Measurements from ENCODE around the gene PRICKLE3.
A peak's percentile ranks its signal among the peaks of the same experiment; 100 is the strongest.

Gene PRICKLE3

DNA sequence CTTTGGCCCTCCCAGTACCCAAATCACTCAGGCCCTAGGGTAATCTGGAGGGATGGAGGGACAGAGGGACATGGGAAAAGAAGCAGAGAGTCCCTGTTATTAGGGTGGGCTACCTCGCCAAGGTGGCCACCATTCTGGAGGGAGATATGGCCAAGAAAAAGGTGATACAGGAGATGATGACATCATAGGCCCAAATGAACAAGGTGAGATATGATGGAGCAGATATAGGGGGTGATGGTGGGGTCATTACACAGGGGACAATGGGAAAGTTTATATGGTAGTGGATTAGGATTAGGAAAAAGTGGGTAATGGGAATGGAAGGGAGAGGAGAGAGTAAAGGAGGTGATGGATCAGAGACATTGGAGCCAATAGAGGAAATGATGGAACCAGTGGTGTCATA lies 26.7 kb upstream of the PRICKLE3 start:
- no peak for DNase-seq (ENCODE audit: low spot score in 2 of 2)
- Mint-ChIP-seq H3K4me3 (no peak overlapping the region), H3K9me3 (peaks cover 7% of the 10 kb centered on the region), H3K4me1 (no peaks in the 10 kb centered on the region), H3K27ac (no peak overlapping the region), H3K36me3 (no peaks in the 10 kb centered on the region)
- ATAC-seq: no peak

GRCh38 chrX:49212209-49212608 lies 26.0 kb upstream of the PRICKLE3 start:
- Mint-ChIP-seq H3K4me3 (no peak overlapping the region), H3K9me3 (peaks cover 7% of the 10 kb centered on the region), H3K36me3 (no peaks in the 10 kb centered on the region), H3K4me1 (no peaks in the 10 kb centered on the region), H3K27ac (no peak overlapping the region)
- no peak for ATAC-seq
- no peak for DNase-seq (ENCODE audit: low spot score in 2 of 2)

- no peaks in the 10 kb centered on the region for H3K4me1 Mint-ChIP-seq
- DNase-seq (ENCODE audit: low spot score in 2 of 2) (no peak), ATAC-seq (no peak)
- H3K4me3 Mint-ChIP-seq: no peak overlapping the region
- peaks cover 7% of the 10 kb centered on the region for H3K9me3 Mint-ChIP-seq
- H3K36me3 Mint-ChIP-seq: no peaks in the 10 kb centered on the region
- no peak overlapping the region for H3K27ac Mint-ChIP-seq
Measured at GRCh38 chrX:49211074-49211473, 24.9 kb upstream of the PRICKLE3 start.

GRCh38 chrX:49210406-49210805 lies 24.2 kb upstream of the PRICKLE3 start:
- Mint-ChIP-seq H3K9me3 (peaks cover 7% of the 10 kb centered on the region), H3K36me3 (no peaks in the 10 kb centered on the region), H3K4me1 (no peaks in the 10 kb centered on the region), H3K27ac (no peak overlapping the region), H3K4me3 (no peak overlapping the region)
- ATAC-seq: no peak
- no peak for DNase-seq (ENCODE audit: low spot score in 2 of 2)

- no peaks in the 10 kb centered on the region for H3K4me1 Mint-ChIP-seq
- no peak for ATAC-seq
- H3K9me3 Mint-ChIP-seq: peaks cover 7% of the 10 kb centered on the region
- H3K4me3 Mint-ChIP-seq: no peak overlapping the region
- DNase-seq (ENCODE audit: low spot score in 2 of 2): no peak
- no peak overlapping the region for H3K27ac Mint-ChIP-seq
- no peaks in the 10 kb centered on the region for H3K36me3 Mint-ChIP-seq
Measured at GRCh38 chrX:49209434-49210251, 23.5 kb upstream of the PRICKLE3 start.

DNA sequence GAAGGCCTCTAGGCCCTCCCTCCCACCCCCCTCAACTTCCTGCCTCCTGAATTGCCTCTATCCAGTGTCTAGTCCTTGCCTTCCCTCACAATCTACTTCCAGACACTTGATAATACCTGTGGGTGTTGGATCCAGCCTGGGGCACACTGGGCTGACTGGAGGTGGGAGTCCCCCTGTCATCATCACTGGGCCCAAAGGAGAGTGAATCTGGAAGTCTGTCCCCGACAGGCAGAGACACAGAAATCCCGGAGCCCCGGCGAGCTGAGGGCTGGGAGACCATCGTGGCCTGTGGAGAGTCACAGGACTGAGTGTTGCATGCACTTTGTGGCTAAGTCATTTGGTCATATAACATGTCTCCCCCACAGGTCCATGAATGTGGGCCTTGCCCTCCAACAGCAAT lies 22.2 kb upstream of the PRICKLE3 start:
- H3K27ac Mint-ChIP-seq: no peak overlapping the region
- ATAC-seq (no peak), DNase-seq (ENCODE audit: low spot score in 2 of 2) (no peak)
- no peak overlapping the region for H3K4me3 Mint-ChIP-seq
- no peaks in the 10 kb centered on the region for H3K4me1 Mint-ChIP-seq
- no peaks in the 10 kb centered on the region for H3K36me3 Mint-ChIP-seq
- H3K9me3 Mint-ChIP-seq: peaks cover 7% of the 10 kb centered on the region

DNA sequence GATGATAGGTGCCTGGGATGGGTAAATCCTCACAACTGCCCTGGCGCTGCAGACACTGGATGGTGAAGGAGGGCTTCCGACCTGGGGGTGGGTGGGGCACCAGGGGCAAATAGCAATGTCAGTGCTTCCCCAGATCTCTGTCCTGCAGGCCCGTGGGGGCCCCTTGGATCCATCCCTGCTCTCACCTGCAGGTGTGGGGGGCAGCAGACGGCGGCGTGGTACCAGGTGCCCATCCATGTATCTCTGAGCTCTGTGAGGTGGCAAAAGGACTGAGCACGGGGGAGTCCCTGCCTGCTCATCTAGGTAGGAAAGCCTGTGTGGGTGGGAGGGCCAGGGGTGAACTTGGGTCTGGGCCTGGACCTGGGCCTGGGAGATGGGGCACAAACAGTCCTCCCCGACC lies 20.4 kb upstream of the PRICKLE3 start:
- ATAC-seq (no peak), DNase-seq (ENCODE audit: low spot score in 2 of 2) (no peak)
- Mint-ChIP-seq H3K27ac (no peak overlapping the region), H3K4me1 (no peaks in the 10 kb centered on the region), H3K4me3 (no peak overlapping the region), H3K36me3 (no peaks in the 10 kb centered on the region), H3K9me3 (no peaks in the 10 kb centered on the region)

- Mint-ChIP-seq H3K4me3 (no peak overlapping the region), H3K27ac (no peak overlapping the region), H3K9me3 (no peaks in the 10 kb centered on the region), H3K4me1 (no peaks in the 10 kb centered on the region), H3K36me3 (no peaks in the 10 kb centered on the region)
- DNase-seq (ENCODE audit: low spot score in 2 of 2) (no peak), ATAC-seq (no peak)
Measured at GRCh38 chrX:49205443-49205842, 19.3 kb upstream of the PRICKLE3 start.

DNA sequence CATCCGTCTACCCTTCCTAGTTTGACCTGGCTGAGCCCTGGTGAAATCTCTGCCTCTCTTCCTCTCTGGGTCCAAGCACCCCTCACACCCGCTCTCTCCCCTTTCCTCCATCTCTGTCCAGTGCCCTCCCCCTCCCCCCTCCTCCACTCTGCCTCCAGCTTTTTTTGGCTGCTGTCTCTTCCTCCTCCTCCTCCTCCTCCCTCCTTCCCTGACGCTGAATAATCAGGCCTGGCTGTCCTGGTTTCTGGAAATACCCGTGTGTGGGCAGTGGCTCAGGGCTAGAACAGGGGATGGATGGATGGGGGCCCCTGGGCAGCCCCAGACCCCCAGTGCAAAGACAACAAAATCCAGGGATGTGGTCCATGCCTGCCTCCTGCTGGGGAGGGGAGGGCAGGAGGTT lies 18.5 kb upstream of the PRICKLE3 start:
- Mint-ChIP-seq H3K36me3 (no peaks in the 10 kb centered on the region), H3K27ac (no peak overlapping the region), H3K9me3 (no peaks in the 10 kb centered on the region), H3K4me3 (no peak overlapping the region), H3K4me1 (no peaks in the 10 kb centered on the region)
- ATAC-seq: no peak
- DNase-seq (ENCODE audit: low spot score in 2 of 2): no peak

DNA sequence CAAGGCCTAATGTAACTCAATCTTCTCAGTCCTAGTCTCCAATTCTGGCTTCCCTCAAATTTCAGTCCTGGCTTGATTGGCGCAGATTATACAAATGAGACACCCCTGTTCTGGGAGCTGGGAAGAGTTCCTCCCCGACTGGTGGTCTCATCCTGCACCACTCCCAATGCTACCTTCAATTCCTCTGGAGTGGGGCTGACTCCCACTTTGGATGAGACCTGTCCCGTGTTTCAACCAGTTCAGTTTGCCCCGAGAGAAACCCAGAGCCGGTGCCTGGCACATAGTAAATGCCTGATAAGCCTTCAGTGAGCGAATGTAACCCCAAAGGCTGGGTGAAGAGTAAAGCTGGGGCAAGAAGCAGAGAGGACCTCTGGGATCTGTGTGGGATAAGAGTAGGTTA lies 17.8 kb upstream of the PRICKLE3 start:
- Mint-ChIP-seq H3K27ac (peak overlapping the region; percentile 70), H3K4me3 (no peak overlapping the region), H3K4me1 (peaks cover 4% of the 10 kb centered on the region), H3K36me3 (no peaks in the 10 kb centered on the region), H3K9me3 (no peaks in the 10 kb centered on the region)
- no peak for DNase-seq (ENCODE audit: low spot score in 2 of 2)
- no peak for ATAC-seq

DNA sequence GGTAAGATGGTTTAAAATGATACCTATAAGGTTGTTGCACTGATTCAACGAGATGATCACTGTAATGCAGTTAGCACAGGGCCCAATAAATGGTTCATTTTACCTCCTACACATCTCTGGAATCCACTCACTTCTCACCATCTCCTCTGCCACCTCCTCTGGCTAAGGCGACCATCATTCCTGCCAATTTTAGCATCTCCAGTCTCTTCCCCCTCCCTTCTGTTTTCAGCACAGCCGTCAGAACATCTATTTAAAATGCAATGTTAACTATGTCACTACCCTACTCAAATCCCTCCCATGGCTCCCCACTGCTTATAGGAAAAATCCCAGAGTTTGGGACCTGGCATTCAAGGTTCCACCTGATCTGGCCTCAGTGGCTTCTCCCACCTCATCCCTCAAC lies 17.4 kb upstream of the PRICKLE3 start:
- Mint-ChIP-seq H3K27ac (peak overlapping the region; percentile 70), H3K9me3 (no peaks in the 10 kb centered on the region), H3K4me3 (no peak overlapping the region), H3K4me1 (peaks cover 8% of the 10 kb centered on the region), H3K36me3 (no peaks in the 10 kb centered on the region)
- no peak for DNase-seq (ENCODE audit: low spot score in 2 of 2)
- ATAC-seq: no peak

GRCh38 chrX:49202022-49202421 lies 15.8 kb upstream of the PRICKLE3 start:
- no peak for DNase-seq (ENCODE audit: low spot score in 2 of 2)
- Mint-ChIP-seq H3K4me1 (peaks cover 17% of the 10 kb centered on the region), H3K36me3 (peaks cover 6% of the 10 kb centered on the region), H3K4me3 (no peak overlapping the region), H3K27ac (no peak overlapping the region), H3K9me3 (no peaks in the 10 kb centered on the region)
- no peak for ATAC-seq

GRCh38 chrX:49199906-49200771 lies 14.0 kb upstream of the PRICKLE3 start, which contains the start of gene SYP:
SYP (minus strand) TSS chrX:49200193; CDS start chrX:49200186, 7 bp downstream.
- peak within 1 kb of the TSS; percentile 66 for H3K27ac Mint-ChIP-seq
- ATAC-seq: peak; percentile 98
- H3K9me3 Mint-ChIP-seq: no peaks in the 10 kb centered on the region
- peaks cover 7% of the 10 kb centered on the region for H3K36me3 Mint-ChIP-seq
- peak; percentile 86 to 89 for DNase-seq (ENCODE audit: low spot score in 2 of 2)
- H3K4me1 Mint-ChIP-seq: peaks cover 17% of the 10 kb centered on the region
- H3K4me3 Mint-ChIP-seq: peak within 1 kb of the TSS; percentile 71

DNA sequence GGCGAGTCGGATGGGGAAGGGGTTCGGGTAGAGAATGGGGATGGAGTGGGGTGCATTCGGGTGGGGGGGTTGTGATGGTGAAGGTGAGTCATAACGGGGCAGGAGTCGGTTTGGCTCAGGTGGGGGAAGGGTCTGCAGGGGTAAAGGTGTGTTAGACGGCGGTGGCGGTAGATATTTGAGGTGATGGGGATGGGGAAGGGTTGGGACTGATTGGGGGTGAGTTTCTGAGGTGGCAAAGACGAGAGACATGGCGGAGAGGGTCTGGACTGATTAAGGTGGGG lies 13.1 kb upstream of the PRICKLE3 start:
- peaks cover 17% of the 10 kb centered on the region for H3K4me1 Mint-ChIP-seq
- ATAC-seq (no peak), DNase-seq (ENCODE audit: low spot score in 2 of 2) (no peak)
- peak overlapping the region; percentile 66 for H3K27ac Mint-ChIP-seq
- H3K36me3 Mint-ChIP-seq: peaks cover 12% of the 10 kb centered on the region
- peak overlapping the region; percentile 71 for H3K4me3 Mint-ChIP-seq
- H3K9me3 Mint-ChIP-seq: no peaks in the 10 kb centered on the region

DNA sequence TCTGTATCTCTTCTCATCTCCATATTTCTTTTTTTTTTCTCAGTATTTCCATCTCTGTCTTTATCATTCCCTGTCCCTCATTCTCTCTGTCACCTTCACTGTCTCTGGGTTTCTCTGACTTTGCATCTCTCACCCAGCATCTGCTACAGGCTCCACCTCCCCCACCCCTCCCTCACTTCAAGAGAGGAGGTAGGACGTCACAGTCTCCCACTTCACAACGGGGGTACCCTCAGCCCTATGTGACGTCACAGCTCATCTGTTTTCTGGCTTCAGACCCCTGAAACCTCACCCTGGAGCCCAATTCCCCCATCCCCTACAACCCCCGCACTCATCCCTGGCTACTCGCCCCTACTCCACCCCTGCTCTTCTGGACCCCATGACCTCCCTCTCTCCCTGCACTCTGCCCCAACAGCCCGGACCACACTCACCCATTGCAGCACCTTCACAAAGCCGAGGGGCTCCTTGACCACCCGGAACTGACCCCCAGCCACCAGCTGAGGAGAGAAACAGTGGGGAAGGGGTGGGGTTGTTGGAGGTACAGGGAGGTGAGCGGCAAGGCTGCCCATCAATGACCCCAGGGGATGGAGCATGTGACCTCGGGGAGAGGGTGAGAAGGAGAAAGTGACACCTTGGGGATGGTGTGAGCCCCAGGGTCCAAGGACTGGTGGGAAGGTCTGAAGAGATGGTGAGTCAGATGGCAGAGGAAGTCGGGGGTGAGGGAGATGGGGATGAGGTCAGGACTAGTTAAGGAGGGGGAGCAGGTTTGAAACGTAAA lies 12.6 kb upstream of the PRICKLE3 start:
- H3K4me1 Mint-ChIP-seq: peaks cover 22% of the 10 kb centered on the region
- DNase-seq (ENCODE audit: low spot score in 2 of 2) (no peak), ATAC-seq (peak; percentile 41)
- H3K9me3 Mint-ChIP-seq: no peaks in the 10 kb centered on the region
- peaks cover 12% of the 10 kb centered on the region for H3K36me3 Mint-ChIP-seq
- peak overlapping the region; percentile 66 for H3K27ac Mint-ChIP-seq
- H3K4me3 Mint-ChIP-seq: peak overlapping the region; percentile 71

Data from stimulated activated effector memory CD8-positive, alpha-beta T cell treated with anti-CD3 and anti-CD28 coated beads, Interleukin-12 subunit alpha, Interleukin-12 subunit beta, amount 100 ng/mL, for 72 hours (primary cell).